ENCODE measurements around the gene VAMP1. TPM values are rescaled to one million over a fixed set of nuclear protein-coding genes. Genes with fewer than 3 reads are reported as not detected.

The VAMP1 gene
- total RNA-seq, 1 experiment from 2014 or later = 10.3 TPM

DNA sequence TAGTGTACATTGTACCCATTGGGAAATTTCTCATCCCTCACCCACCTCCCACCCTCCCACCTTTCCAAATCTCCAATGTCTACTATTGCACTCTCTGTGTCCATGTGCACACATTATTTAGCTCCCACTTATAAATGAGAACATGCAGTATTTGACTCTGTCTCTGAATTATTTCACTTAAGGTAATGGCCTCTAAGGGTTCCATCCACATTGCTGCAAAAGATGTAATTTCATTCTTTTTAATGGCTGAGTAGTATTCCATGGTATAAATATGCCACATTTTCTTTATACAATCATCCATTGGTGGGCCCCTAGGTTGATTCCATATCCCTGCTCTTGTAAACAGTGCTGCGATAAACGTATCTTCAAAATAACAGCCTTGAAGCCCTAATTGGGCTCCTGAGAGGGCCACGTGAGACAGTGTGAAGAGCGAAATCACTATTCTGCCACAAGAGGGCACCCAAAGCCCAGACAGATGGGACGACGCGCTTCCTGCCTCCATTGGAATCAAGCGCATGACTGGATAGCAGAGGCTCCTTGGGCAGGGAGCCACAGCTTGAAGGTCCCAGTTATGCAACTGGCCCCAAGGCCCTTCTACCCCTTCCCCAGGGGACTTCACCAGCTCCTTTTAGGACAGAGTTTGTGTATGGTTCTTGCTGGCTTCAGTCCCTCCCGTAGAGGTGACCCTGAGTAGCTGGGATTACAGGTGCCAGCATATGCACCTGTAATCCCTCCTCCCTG, 47.0 kb downstream of the VAMP1 start:
- H3K4me1 ChIP-seq (ENCODE audit: insufficient read depth, low read length) = no peaks in the 10 kb centered on the region
- H3K4ac ChIP-seq (ENCODE audit: low read depth, low read length) = no peak overlapping the region
- no peaks in the 10 kb centered on the region for H3K79me1 ChIP-seq (ENCODE audit: insufficient read depth, low read depth, low read length, poor library complexity, severe bottlenecking)
- H3K9ac ChIP-seq (ENCODE audit: extremely low read depth, insufficient read length, low read length) = no peak overlapping the region
- H3K4me2 ChIP-seq (ENCODE audit: insufficient read depth, insufficient read length, low read length) = no peak overlapping the region
- no peak overlapping the region for H3K56ac ChIP-seq (ENCODE audit: insufficient read length, low read depth, low read length)
- no peaks in the 10 kb centered on the region for H3K23me2 ChIP-seq (ENCODE audit: insufficient read length, low read depth, low read length, poor library complexity, severe bottlenecking)
- no peak overlapping the region for H4K5ac ChIP-seq (ENCODE audit: insufficient read length, low read depth, low read length)
- no peak overlapping the region for H3T11ph ChIP-seq (ENCODE audit: low read length)
- H3K27ac ChIP-seq (ENCODE audit: insufficient read length, low read depth, low read length) = no peak overlapping the region
- peak; percentile 91 for DNase-seq
- H3K23ac ChIP-seq (ENCODE audit: insufficient read length, low read depth, low read length) = no peak overlapping the region
- H4K8ac ChIP-seq (replicated peaks; ENCODE audit: insufficient read length, low read depth, low read length) = no peak overlapping the region
- H3K9me3 Mint-ChIP-seq = no peaks in the 10 kb centered on the region
- H3K9me3 ChIP-seq (ENCODE audit: control insufficient read depth, low read depth, low read length) = no peaks in the 10 kb centered on the region
- no peak overlapping the region for H2BK5ac ChIP-seq (ENCODE audit: insufficient read length, low read length)
- no peak overlapping the region for H3K4me3 Mint-ChIP-seq
- no peak overlapping the region for H2AK5ac ChIP-seq (ENCODE audit: insufficient read length, low read length)
- no CpG with 5 or more reads among the region's 9 CpGs for WGBS (ENCODE audit: extremely low coverage, insufficient read length, low lambda C conversion rate)
- no peaks in the 10 kb centered on the region for H4K20me1 ChIP-seq (ENCODE audit: control insufficient read depth, insufficient read depth, insufficient read length)
- H3K18ac ChIP-seq (ENCODE audit: insufficient read length, low read depth, low read length) = no peak overlapping the region
- H2AFZ ChIP-seq (ENCODE audit: low read length) = no peak overlapping the region
- H3K4me1 Mint-ChIP-seq = peaks cover 5% of the 10 kb centered on the region in 2 experiments
- no peak overlapping the region for H2BK12ac ChIP-seq (ENCODE audit: insufficient read length, low read depth, low read length)
- TF ChIP-seq CTCF (conservative IDR thresholded peaks at IDR 0.05) = peak; percentile 95
- no peak overlapping the region for H2BK20ac ChIP-seq (ENCODE audit: low read depth, low read length, poor library complexity, severe bottlenecking)
- peaks cover 6% of the 10 kb centered on the region for H3K27me3 Mint-ChIP-seq (ENCODE audit: low read depth)
- H3K14ac ChIP-seq (ENCODE audit: insufficient read depth, low read length) = no peak overlapping the region
- H3K27me3 ChIP-seq (ENCODE audit: insufficient read depth, low read length) = no peaks in the 10 kb centered on the region
- no peaks in the 10 kb centered on the region for H3K79me2 ChIP-seq (ENCODE audit: insufficient read depth, low read length)
- no peak overlapping the region for H2BK15ac ChIP-seq (ENCODE audit: low read depth, low read length)
- no peak overlapping the region for H3K27ac Mint-ChIP-seq
- H2BK120ac ChIP-seq (ENCODE audit: low read depth, low read length, poor library complexity, severe bottlenecking) = no peak overlapping the region
- no peaks in the 10 kb centered on the region for H3K36me3 Mint-ChIP-seq (ENCODE audit: insufficient read depth in 1 of 3, low read depth in 3 of 3)
- H4K91ac ChIP-seq (ENCODE audit: insufficient read length, low read depth, low read length) = no peak overlapping the region

Measured in H9 (cell line).